Measurements from ENCODE around the gene LCN15.
A peak's percentile ranks its signal among the peaks of the same experiment; 100 is the strongest.
"Not testable (repeated sequence)": the region's sequence is repeated elsewhere in the genome, so short reads cannot be mapped to it uniquely, and the experiment has no call there.

LCN15 gene

DNA sequence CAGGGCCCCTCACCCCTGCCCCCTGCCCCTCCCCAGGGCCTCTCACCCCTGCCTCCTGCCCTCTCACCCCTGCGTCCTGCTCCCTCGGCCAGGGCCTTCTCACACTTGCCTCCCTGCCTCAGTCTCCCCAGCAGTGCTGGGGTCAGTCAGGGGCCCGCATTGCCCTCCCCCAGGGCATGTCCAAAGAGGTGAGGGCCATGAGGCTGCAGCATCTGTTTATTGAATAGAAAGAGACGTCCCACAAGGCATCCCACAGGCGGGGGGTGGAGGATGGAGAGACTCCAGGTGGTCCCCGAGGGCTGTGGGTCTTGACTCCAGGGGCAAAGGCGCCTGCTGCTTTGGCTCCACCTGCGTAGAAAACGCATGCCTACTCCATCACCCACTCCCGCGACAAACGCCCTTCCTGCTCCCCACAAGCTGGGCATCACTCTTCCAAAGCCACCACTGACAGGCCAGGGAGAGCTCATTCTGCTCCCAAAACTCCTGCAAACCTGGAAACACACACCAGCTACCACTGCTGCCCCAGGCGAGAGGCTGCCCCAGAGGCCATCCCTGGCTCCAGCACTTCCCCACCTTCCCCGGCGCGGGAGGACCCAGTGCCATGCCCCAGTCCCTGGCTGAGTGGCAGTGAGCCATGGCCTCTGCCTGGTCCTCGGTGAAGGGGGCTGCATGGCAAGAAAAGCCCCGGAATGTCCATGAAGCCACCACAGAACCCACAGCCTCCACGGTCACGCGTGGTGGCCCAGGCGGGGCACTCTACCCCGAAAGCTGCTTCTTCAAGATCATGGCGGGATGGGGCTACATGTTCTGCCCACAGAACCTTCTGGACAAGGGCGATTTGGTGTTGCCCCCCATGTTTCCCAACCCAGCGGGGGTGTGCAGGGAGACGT lies 4.6 kb downstream of the LCN15 start:
- Mint-ChIP-seq H3K4me3 (peak overlapping the region; percentile 44), H3K4me1 (peaks cover 12% of the 10 kb centered on the region)

DNA sequence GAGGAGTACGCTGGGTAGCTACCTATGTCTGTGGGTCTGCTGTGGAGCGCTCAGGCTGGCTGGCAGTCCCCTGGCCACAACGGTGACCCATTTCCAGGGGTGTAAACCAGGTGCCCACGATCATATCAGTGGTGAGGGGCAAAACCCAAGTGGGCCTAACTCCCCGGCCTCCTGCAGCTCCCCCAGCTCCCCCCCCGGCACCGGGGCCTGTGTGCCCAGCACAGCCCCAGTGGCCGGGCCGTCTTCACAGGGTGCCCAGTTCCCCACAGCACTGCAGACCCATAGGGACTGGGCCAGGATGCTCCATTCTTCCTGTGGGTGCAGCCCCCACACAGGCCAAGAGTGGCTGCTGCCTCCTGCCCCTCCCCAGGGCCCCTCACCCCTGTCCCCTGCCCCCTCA lies 5.3 kb downstream of the LCN15 start:
- no peaks in the 10 kb centered on the region for H3K9me3 Mint-ChIP-seq
- no peak overlapping the region for H3K27ac Mint-ChIP-seq
- no peak overlapping the region for H3K4me3 Mint-ChIP-seq
- peaks cover 12% of the 10 kb centered on the region for H3K4me1 Mint-ChIP-seq
- no peak for DNase-seq (ENCODE audit: low spot score in 2 of 2)
- H3K36me3 Mint-ChIP-seq, result no peaks in the 10 kb centered on the region
- no peaks in the 10 kb centered on the region for H3K27me3 Mint-ChIP-seq
- no peak for ATAC-seq (ENCODE audit: low read depth)

More for the DNA sequence above, 4.6 kb downstream of the LCN15 start:
- DNase-seq (ENCODE audit: low spot score in 2 of 2) (no peak), ATAC-seq (ENCODE audit: low read depth) (no peak)
- H3K36me3 Mint-ChIP-seq, result no peaks in the 10 kb centered on the region
- H3K27me3 Mint-ChIP-seq, result no peaks in the 10 kb centered on the region
- H3K9me3 Mint-ChIP-seq, result no peaks in the 10 kb centered on the region
- H3K27ac Mint-ChIP-seq, result no peak overlapping the region

DNA sequence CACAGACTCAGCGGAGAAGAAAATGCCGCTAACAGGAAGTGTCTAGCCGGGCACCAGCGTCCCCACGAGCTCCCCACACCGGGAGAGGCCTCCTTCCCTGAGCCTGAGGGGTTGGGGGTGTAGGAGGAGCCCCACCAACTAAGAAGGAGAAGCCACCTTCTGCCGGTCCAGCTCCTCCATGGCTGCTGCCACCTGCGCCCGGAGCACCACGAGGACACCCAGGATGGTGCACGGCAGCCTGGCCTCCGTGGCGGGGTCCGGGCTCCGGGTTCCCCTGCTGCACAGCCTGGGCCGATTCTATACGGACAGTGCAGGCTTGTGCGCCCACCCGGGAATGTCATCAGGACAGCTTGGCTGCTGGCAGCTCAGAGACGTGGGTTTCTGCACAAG lies 6.6 kb downstream of the LCN15 start:
- no peaks in the 10 kb centered on the region for H3K27me3 Mint-ChIP-seq
- H3K27ac Mint-ChIP-seq, result no peak overlapping the region
- H3K4me3 Mint-ChIP-seq, result peak overlapping the region; percentile 27
- H3K36me3 Mint-ChIP-seq, result no peaks in the 10 kb centered on the region
- DNase-seq (ENCODE audit: low spot score in 2 of 2) (no peak), ATAC-seq (ENCODE audit: low read depth) (peak; percentile 5)
- peaks cover 12% of the 10 kb centered on the region for H3K4me1 Mint-ChIP-seq
- H3K9me3 Mint-ChIP-seq, result no peaks in the 10 kb centered on the region

DNA sequence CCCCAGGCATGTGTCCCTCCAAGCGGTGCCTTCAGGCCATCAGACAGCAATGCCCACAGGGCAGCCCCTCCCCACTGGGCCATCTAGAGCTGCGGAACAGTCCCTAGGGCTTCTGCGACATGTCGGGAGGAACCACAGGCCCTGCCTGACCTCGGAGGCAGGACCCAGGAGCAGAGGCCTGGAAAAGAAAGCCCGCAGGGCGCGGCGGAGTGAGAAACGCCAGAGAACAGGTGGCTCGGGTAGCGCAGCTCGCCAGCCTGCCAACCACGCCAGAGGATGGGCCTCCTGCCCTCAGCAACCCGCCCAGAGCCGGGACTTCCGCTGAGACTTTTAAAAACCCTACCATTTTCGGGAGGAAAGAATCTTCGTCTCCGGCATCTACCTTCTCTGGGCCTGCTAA lies 7.0 kb downstream of the LCN15 start:
- no peak overlapping the region for H3K27ac Mint-ChIP-seq
- peaks cover 4% of the 10 kb centered on the region for H3K36me3 Mint-ChIP-seq
- H3K4me3 Mint-ChIP-seq, result no peak overlapping the region
- DNase-seq (ENCODE audit: low spot score in 2 of 2) (no peak), ATAC-seq (ENCODE audit: low read depth) (peak; percentile 5)
- peaks cover 4% of the 10 kb centered on the region for H3K9me3 Mint-ChIP-seq
- no peaks in the 10 kb centered on the region for H3K27me3 Mint-ChIP-seq
- H3K4me1 Mint-ChIP-seq, result peaks cover 12% of the 10 kb centered on the region

DNA sequence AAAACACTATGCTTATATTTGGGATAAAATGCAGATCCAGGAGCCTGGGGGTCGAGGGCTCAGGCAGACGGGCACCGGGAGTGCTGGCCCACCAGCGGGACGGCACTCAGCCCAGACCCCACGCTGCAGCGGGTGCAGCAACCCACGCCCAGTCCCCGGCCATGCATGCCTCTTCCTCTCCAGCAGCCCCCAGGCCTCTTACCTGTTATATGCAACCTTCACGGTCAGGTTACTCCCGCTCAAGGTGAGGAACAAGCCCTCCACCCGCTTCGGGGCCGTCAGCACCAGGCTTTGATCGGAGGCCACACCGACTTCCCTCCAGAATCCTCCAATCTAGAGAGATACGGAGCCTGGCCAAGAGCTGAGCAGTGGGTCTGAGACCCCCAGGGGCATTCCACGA lies 7.5 kb downstream of the LCN15 start:
- H3K4me3 Mint-ChIP-seq, result no peak overlapping the region

DNA sequence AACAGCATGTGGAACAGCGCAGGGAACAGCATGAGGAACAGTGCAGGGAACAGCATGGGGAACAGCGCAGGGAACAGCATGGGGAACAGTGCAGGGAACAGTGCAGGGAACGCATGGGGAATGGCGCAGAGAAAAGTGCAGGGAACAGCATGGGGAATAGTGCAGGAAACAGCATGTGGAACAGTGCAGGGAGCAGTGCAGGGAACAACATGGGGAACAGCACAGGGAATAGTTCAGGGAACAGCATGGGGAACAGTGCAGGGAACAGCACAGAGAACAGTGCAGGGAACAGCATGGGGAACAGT lies 8.2 kb downstream of the LCN15 start:
- Mint-ChIP-seq H3K4me3 (no peak overlapping the region), H3K9me3 (peaks cover 5% of the 10 kb centered on the region), H3K4me1 (peaks cover 12% of the 10 kb centered on the region), H3K27ac (no peak overlapping the region), H3K27me3 (no peaks in the 10 kb centered on the region), H3K36me3 (peaks cover 4% of the 10 kb centered on the region)
- DNase-seq (ENCODE audit: low spot score in 2 of 2) (no peak), ATAC-seq (ENCODE audit: low read depth) (no peak)

More for the DNA sequence above, 7.5 kb downstream of the LCN15 start:
- no peak for DNase-seq (ENCODE audit: low spot score in 2 of 2)
- H3K27me3 Mint-ChIP-seq, result no peaks in the 10 kb centered on the region
- peaks cover 12% of the 10 kb centered on the region for H3K4me1 Mint-ChIP-seq
- peaks cover 5% of the 10 kb centered on the region for H3K9me3 Mint-ChIP-seq
- H3K36me3 Mint-ChIP-seq, result peaks cover 4% of the 10 kb centered on the region
- H3K27ac Mint-ChIP-seq, result no peak overlapping the region
- no peak for ATAC-seq (ENCODE audit: low read depth)

DNA sequence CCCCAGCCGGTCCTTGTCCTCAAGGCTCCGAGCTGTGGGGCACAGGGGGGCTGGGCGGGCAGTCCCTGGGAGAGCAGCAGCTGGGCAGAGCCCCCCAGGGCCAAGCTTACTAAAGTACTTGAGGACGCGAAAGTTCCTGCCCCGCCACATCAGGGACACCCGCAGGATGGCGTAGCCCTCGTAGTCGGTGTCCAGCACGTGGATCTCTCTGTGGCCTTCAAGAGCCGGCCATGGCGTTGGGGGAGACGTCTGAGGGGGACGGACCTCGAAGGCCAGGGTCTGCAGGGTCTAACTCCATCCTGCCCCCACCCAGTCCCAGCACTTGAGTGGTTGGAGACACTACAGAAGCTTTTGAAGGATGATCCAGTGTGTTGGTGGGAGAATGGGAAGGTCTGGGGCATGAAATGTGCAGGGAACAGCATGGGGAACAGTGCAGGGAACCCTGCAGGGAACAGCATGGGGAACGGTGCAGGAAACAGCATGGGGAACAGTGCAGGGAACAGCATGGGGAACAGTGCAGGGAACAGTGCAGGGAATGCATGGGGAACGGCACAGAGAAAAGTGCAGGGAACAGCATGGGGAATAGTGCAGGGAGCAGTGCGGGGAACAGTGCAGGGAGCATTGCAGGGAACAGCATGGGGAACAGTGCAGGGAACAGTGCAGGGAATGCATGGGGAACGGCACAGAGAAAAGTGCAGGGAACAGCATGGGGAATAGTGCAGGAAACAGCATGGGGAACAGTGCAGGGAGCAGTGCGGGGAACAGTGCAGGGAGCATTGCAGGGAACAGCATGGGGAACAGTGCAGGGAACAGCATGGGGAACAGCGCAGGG lies 8.8 kb downstream of the LCN15 start:
- ATAC-seq (ENCODE audit: low read depth); H3K4me3 Mint-ChIP-seq; DNase-seq (ENCODE audit: low spot score in 2 of 2); H3K27me3 Mint-ChIP-seq; H3K9me3 Mint-ChIP-seq; H3K27ac Mint-ChIP-seq; H3K36me3 Mint-ChIP-seq: not testable (repeated sequence)
- peaks cover 14% of the 10 kb centered on the region for H3K4me1 Mint-ChIP-seq

DNA sequence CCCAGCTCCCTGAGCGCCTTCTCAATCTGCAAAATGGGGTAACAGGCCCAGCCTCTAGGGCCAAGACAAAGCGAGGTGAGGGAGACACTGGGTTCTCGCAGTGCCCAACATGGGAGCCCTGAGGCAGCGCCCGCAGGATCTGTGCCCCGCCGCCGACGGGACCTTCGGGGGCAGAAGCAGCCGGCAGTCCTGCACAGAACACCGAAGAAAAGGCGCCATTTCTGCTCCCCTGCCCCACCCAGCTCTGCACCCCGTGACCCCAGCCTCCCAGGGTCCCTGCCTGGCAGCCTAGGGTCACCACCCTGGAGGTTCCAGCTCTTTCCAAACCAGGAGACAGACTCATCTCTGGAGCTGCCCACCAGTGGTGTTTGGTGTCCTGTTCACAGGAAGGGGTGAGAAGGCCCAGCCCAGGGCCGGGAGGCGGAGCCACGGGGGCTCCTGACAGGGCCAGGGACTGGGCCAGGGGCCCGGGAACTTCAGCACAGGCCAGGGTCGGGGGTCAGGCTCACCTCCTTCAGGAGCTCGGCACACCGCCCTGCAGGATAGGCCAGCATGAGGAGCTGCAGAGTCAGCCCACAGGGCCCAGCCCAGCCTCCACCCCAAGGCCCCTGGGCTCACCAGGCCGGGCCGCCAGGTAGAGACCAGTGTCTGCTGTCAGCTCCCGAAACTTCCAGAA lies 9.6 kb downstream of the LCN15 start:
- no peak overlapping the region for H3K27ac Mint-ChIP-seq
- H3K36me3 Mint-ChIP-seq, result peaks cover 5% of the 10 kb centered on the region
- H3K27me3 Mint-ChIP-seq, result no peaks in the 10 kb centered on the region
- H3K9me3 Mint-ChIP-seq, result peaks cover 7% of the 10 kb centered on the region
- no peak for ATAC-seq (ENCODE audit: low read depth)
- no peak overlapping the region for H3K4me3 Mint-ChIP-seq
- H3K4me1 Mint-ChIP-seq, result peaks cover 20% of the 10 kb centered on the region
- DNase-seq (ENCODE audit: low spot score in 2 of 2), result no peak

DNA sequence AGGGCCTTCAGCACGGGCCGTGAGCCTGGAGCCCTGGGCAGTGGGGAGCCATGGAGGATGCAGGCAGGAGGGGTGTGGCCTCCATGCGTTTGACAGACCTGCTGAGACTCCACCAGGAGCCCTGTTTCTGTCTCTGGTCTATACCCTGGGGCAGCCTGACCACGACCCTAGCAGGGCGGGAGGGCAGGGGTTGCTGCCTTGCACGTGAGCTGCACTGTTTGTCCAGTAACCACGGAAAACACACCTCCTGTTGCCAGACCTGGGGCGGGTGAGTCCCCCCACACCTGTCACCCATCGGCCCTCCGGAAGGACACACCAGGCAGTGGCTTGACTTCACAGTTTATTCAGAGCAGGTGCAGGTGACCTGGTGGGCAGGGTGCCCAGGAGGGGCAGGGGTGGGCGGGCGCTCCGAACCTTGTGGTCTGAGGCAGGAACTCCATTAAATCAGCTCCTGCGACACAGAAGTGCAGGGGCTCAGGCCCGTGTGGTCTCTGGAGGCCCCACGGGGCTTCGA lies 10.2 kb downstream of the LCN15 start:
- H3K9me3 Mint-ChIP-seq, result peaks cover 7% of the 10 kb centered on the region
- H3K36me3 Mint-ChIP-seq, result peaks cover 5% of the 10 kb centered on the region
- ATAC-seq (ENCODE audit: low read depth) (no peak), DNase-seq (ENCODE audit: low spot score in 2 of 2) (no peak)
- H3K27me3 Mint-ChIP-seq, result no peaks in the 10 kb centered on the region
- no peak overlapping the region for H3K4me3 Mint-ChIP-seq
- peaks cover 21% of the 10 kb centered on the region for H3K4me1 Mint-ChIP-seq
- no peak overlapping the region for H3K27ac Mint-ChIP-seq

DNA sequence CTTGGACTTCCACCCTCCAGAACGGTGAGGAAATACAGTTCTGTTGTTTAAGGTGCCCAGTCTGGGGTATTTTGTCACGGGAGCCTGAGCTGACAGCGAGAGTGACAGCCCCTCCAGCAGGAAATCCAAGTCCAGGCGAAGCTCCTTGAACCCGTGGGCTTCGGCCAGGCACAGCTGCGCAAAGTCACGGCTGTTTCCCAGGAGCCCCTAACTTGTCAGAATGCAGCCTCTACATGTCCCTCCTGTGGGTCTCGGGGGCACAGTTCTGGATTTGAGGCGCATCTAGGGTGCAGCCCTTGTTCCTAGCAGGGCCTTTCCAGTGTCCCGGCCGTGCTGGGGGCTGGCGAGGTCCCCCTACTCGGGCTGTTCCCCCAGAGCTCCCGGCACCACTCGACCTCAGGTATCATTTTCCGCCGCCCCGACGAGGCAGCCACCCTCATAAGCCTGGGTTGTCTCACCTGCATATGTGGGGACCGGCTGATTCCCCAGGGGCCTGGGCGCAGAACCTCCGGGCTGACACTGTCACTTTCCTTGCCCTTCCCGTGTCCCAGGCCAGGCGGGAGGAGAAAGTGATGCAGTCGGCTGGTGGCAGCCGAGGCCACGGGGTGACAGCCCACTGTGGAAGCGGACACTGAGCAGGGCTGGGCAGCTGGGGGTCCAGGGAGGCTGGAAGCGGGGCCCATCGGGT lies 10.8 kb downstream of the LCN15 start:
- ATAC-seq (ENCODE audit: low read depth), result no peak
- Mint-ChIP-seq H3K4me1 (peaks cover 26% of the 10 kb centered on the region), H3K4me3 (no peak overlapping the region), H3K27ac (no peak overlapping the region), H3K9me3 (peaks cover 7% of the 10 kb centered on the region), H3K27me3 (no peaks in the 10 kb centered on the region), H3K36me3 (peaks cover 5% of the 10 kb centered on the region)
- DNase-seq (ENCODE audit: low spot score in 2 of 2), result no peak

DNA sequence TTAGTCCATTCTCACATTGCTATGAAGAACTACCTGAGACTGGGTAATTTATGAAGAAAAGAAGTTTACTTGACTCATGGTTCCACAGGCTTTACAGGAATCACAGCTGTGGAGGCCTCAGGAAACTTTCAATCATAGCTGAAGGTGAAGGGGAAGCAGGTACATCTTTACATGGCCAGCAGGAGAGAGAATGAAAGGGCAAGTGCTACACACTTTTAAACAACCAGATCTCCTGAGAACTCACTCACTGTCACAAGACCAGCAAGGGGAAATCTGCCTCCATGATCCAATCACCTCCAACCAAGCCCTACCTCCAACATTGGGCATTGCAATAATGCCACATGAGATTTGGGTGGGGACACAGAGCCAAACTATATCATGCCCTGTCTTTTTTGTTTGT lies 12.5 kb downstream of the LCN15 start:
- peaks cover 7% of the 10 kb centered on the region for H3K9me3 Mint-ChIP-seq
- peaks cover 5% of the 10 kb centered on the region for H3K36me3 Mint-ChIP-seq

DNA sequence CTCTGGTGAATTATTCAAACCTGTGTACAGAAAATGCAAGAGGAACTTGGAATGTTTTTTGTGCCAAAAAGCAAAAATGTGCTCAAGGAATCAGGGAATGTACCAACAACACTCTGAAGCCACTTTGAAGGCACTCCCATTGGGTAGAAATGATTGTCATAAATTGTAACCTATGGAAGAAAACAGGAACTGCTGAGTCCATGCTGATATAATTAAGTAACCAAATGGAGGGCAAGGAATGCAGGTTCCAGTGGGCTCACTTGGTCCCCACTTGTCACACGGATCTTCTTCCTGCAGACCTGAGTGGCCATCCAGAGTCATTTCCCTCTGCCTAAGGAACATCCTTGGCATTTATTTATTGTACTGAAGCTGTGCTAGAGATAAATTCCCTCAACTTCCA lies 13.1 kb downstream of the LCN15 start:
- peak overlapping the region; percentile 90 for H3K27ac Mint-ChIP-seq
- peaks cover 7% of the 10 kb centered on the region for H3K9me3 Mint-ChIP-seq

More for the DNA sequence above, 12.5 kb downstream of the LCN15 start:
- Mint-ChIP-seq H3K27me3 (no peaks in the 10 kb centered on the region), H3K4me1 (peaks cover 36% of the 10 kb centered on the region), H3K4me3 (no peak overlapping the region), H3K27ac (no peak overlapping the region)
- ATAC-seq (ENCODE audit: low read depth), result no peak
- DNase-seq (ENCODE audit: low spot score in 2 of 2), result no peak

DNA sequence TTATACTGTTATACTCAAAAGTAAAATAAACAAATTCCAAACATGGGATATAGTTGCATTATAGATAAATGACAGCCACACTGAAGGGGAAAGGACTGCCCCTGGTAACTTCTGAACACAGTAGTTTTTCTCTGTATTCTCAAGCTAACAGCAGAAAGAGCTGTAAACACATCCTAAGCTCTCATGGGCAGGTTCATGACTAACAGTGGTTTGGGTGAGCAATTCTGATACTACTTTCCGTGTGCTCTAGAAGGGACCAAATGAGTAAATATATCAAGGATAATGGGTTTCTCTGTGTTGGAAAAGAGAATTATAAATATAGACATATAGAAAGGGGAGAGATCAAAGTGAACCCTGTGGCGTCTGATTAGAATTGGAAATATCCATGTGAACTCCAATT lies 13.8 kb downstream of the LCN15 start:
- peaks cover 7% of the 10 kb centered on the region for H3K9me3 Mint-ChIP-seq
- H3K27ac Mint-ChIP-seq, result peak overlapping the region; percentile 90
- no peaks in the 10 kb centered on the region for H3K27me3 Mint-ChIP-seq
- no peak for DNase-seq (ENCODE audit: low spot score in 2 of 2)
- ATAC-seq (ENCODE audit: low read depth), result no peak
- H3K4me1 Mint-ChIP-seq, result peaks cover 32% of the 10 kb centered on the region
- H3K36me3 Mint-ChIP-seq, result peaks cover 5% of the 10 kb centered on the region
- no peak overlapping the region for H3K4me3 Mint-ChIP-seq

More for the DNA sequence above, 13.1 kb downstream of the LCN15 start:
- H3K27me3 Mint-ChIP-seq, result no peaks in the 10 kb centered on the region
- ATAC-seq (ENCODE audit: low read depth) (no peak), DNase-seq (ENCODE audit: low spot score in 2 of 2) (no peak)
- H3K4me3 Mint-ChIP-seq, result peak overlapping the region; percentile 29
- H3K4me1 Mint-ChIP-seq, result peaks cover 36% of the 10 kb centered on the region
- H3K36me3 Mint-ChIP-seq, result peaks cover 5% of the 10 kb centered on the region
